T-helper 2 cell treated with Interferon-gamma antibody and Interleukin-4, amounts not matched to agents 5 μg/mL and 100 μg/mL, for 36 hours (primary cell): ENCODE measurements around the gene MOB3B.

ENCODE experiments used
- DNase-seq: peaks from one replicate; pipeline ENCODE4 v3.0.0; 2021; ENCODE audit warnings: low spot score
- H3K27ac Mint-ChIP-seq: one replicate; pipeline ENCODE4 v1.8.0; 2021; ENCODE audit warnings: mild to moderate bottlenecking, mixed read lengths
- H3K27me3 Mint-ChIP-seq: one replicate; pipeline ENCODE4 v1.8.0; 2021; ENCODE audit warnings: low read depth, mixed read lengths
- H3K36me3 Mint-ChIP-seq: one replicate; pipeline ENCODE4 v1.8.0; 2021; ENCODE audit warnings: low read depth, mixed read lengths
- H3K4me1 Mint-ChIP-seq: one replicate; pipeline ENCODE4 v1.8.0; 2021; ENCODE audit warnings: low read depth, mixed read lengths
- H3K4me3 Mint-ChIP-seq: one replicate; pipeline ENCODE4 v1.8.0; 2022; ENCODE audit warnings: mild to moderate bottlenecking, moderate library complexity, mixed read lengths
- H3K9me3 Mint-ChIP-seq: one replicate; pipeline ENCODE4 v1.8.0; 2021; ENCODE audit warnings: mixed read lengths

MOB3B gene

DNA sequence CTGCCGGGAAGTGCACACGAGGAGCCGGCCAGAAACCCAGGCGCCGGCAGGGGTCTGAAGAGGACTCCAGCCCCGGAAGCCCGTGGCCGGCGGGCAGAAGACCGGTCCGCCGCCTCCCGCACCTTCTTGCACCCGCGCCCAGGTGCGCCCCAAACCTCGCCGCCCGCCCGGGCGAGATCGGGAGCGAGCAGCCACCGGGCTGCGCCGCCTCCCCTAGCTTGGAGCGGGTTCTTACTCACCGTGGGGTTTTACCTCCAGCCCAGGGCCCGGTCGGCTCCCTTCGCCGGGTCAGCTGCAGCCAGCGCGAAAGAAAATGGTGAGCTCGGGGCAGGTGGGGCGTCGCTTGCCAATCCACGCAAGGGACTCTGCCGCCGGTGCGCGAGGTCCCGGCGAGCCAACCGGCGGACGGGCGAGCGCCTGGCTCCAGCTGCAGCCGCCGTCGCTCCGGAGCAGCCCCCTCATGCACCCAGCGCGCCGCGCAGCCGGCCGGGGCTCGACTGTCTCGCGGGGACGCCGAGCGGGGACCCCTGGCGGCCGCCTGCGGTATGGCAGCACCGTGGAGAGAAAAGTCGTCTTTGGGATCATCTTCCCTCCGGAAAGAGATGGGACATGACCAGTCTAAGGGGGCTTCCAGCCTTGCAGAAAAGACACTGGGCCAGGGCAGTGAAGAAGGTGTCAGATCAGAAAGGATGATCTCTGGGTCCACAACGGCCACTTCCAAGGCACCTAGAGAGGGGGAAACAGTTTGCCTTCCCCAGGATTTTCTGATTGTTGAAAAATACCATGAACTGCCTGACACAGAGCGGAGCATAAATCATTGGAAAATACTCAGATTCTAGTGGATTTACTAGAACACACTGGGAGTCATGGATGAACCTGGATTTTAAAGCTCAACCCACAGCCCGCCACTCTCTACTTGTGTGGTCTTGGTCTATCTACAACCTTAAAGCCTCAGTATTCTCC lies at the start of gene MOB3B:
MOB3B (minus strand) TSS at position 499 of the 963 bp plus-strand sequence. CDS start 74,264 bp downstream, outside the sequence.
- DNase-seq: peak; percentile 68
- H3K4me3 Mint-ChIP-seq: peak within 1 kb of the TSS; percentile 89
- H3K36me3 Mint-ChIP-seq: no peaks in the 10 kb centered on the region
- H3K27ac Mint-ChIP-seq: no peak within 1 kb of the TSS
- H3K9me3 Mint-ChIP-seq: no peaks in the 10 kb centered on the region
- peaks cover 53% of the 10 kb centered on the region for H3K27me3 Mint-ChIP-seq
- H3K4me1 Mint-ChIP-seq: peaks cover 9% of the 10 kb centered on the region

DNA sequence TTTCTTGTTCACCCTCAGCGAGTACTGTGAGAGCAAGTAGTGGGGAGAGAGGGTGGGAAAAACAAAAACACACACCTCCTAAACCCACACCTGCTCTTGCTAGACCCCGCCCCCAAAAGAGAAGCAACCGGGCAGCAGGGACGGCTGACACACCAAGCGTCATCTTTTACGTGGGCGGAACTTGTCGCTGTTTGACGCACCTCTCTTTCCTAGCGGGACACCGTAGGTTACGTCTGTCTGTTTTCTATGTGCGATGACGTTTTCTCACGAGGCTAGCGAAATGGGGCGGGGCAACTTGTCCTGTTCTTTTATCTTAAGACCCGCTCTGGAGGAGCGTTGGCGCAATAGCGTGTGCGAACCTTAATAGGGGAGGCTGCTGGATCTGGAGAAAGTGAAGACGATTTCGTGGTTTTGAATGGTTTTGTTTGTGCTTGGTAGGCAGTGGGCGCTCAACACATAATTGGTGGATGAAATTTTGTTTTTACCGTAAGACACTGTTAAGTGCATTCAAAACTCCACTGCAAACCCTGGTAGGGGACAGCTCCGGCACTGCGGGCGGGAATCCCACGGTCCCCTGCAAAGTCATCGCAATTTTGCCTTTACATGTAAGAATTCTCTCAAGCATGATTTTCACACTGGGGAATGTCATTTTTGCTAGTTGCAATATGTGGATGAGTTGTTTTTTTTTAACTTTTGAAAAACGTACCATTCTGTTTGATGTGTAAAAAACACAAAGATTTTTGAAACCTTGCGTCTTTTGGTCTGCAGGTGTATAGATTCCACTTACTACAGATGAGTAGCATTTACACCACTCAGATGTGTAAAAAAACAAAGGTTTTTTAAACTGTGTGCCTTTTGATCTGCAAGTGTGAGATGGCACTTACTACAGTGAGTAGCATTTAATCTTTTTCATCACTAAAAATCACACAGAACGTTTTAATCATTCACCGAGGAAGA lies 44.3 kb upstream of the MOB3B start:
- Mint-ChIP-seq H3K27me3 (peaks cover 3% of the 10 kb centered on the region), H3K4me3 (peak overlapping the region; percentile 98), H3K9me3 (peaks cover 8% of the 10 kb centered on the region), H3K36me3 (peaks cover 2% of the 10 kb centered on the region), H3K27ac (peak overlapping the region; percentile 100), H3K4me1 (peaks cover 17% of the 10 kb centered on the region)
- peak; percentile 97 for DNase-seq

DNA sequence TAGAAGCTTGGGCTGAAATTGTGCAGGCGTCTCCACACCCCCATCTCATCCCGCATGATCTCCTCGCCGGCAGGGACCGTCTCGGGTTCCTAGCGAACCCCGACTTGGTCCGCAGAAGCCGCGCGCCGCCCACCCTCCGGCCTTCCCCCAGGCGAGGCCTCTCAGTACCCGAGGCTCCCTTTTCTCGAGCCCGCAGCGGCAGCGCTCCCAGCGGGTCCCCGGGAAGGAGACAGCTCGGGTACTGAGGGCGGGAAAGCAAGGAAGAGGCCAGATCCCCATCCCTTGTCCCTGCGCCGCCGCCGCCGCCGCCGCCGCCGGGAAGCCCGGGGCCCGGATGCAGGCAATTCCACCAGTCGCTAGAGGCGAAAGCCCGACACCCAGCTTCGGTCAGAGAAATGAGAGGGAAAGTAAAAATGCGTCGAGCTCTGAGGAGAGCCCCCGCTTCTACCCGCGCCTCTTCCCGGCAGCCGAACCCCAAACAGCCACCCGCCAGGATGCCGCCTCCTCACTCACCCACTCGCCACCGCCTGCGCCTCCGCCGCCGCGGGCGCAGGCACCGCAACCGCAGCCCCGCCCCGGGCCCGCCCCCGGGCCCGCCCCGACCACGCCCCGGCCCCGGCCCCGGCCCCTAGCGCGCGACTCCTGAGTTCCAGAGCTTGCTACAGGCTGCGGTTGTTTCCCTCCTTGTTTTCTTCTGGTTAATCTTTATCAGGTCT lies 43.5 kb upstream of the MOB3B start, which contains the start of gene C9orf72:
C9orf72 (minus strand) TSS at position 564 of the 716 bp plus-strand sequence. CDS start 6,361 bp downstream, outside the sequence.
- H3K9me3 Mint-ChIP-seq: peaks cover 2% of the 10 kb centered on the region
- H3K4me3 Mint-ChIP-seq: peak within 1 kb of the TSS; percentile 98
- no peaks in the 10 kb centered on the region for H3K27me3 Mint-ChIP-seq
- DNase-seq: peak; percentile 85
- H3K4me1 Mint-ChIP-seq: peaks cover 17% of the 10 kb centered on the region
- peak within 1 kb of the TSS; percentile 100 for H3K27ac Mint-ChIP-seq
- H3K36me3 Mint-ChIP-seq: peaks cover 1% of the 10 kb centered on the region

DNA sequence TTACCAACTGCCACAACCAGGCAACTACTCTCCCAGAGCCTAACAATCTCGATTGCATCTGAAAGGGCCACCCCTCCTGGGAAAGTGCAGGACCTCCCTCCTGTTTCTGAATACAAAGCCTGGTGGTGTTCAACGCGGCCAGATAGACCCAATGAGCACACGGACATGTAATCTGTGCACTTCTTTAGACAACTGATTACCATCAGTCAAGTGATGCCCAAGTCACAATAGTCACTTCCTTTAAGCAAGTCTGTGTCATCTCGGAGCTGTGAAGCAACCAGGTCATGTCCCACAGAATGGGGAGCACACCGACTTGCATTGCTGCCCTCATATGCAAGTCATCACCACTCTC lies 42.9 kb upstream of the MOB3B start:
- peaks cover 18% of the 10 kb centered on the region for H3K4me1 Mint-ChIP-seq
- no peaks in the 10 kb centered on the region for H3K36me3 Mint-ChIP-seq
- DNase-seq: no peak
- H3K4me3 Mint-ChIP-seq: peak overlapping the region; percentile 91
- H3K27ac Mint-ChIP-seq: peak overlapping the region; percentile 100
- H3K27me3 Mint-ChIP-seq: no peaks in the 10 kb centered on the region
- no peaks in the 10 kb centered on the region for H3K9me3 Mint-ChIP-seq

DNA sequence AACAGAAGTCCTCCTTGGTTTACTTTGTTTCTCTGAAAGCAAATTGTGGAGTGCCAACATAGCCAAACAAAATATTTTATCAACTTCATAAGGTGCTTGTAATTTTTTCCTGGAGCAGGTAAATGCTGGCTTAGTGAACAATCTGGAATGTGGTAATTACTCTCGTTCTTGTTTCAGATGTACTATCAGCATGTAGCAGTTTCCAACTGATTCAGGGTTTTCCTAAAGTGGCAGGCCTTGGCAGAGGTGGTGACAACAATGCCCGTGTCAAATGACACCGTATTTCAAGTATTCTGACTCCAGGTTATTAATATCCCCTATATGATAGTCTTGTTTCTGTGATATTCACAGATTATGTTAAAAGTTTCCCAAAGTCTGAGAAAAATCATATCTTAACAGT lies 42.4 kb upstream of the MOB3B start:
- H3K4me3 Mint-ChIP-seq: peak overlapping the region; percentile 91
- no peaks in the 10 kb centered on the region for H3K36me3 Mint-ChIP-seq
- no peaks in the 10 kb centered on the region for H3K9me3 Mint-ChIP-seq
- no peak for DNase-seq
- no peaks in the 10 kb centered on the region for H3K27me3 Mint-ChIP-seq
- H3K27ac Mint-ChIP-seq: peak overlapping the region; percentile 100
- H3K4me1 Mint-ChIP-seq: peaks cover 21% of the 10 kb centered on the region

DNA sequence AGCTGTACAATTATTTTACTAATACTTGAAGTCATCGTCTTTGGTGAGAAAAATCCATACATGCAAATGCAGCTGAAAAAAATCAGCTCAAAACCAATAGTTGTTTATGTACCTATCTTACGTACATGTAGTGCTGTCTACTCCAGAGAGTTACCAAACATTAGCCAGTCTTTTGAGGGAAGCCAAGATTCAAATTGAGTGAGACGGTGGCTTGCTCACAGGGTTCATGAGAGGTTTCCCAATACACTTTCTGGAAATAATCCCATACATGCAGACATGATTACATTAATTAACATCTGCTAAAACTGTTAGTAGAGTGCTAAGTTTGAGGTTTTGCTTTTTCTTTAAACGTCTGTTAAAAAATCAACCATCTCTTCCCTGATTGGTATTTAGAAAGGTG lies 41.4 kb upstream of the MOB3B start:
- H3K36me3 Mint-ChIP-seq: peaks cover 6% of the 10 kb centered on the region

DNA sequence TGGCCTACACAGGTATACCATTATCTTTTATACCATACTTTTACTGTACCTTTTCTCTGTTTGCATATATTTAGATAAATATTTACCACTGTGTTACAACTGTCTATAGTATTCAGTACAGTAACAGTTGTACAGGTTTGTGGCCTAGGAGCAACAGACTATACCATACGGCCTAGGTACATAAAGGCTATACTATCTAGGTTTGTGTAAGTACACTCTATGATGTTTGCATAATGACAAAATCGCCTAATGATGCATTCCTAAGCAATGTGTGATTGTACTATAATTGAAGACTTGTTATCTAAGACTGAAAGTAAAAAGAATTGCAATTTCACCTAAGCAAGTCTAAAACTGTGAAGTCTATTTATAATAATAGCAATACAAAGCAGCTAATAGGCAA lies 39.8 kb upstream of the MOB3B start:
- Mint-ChIP-seq H3K27me3 (no peaks in the 10 kb centered on the region), H3K9me3 (no peaks in the 10 kb centered on the region), H3K4me1 (peaks cover 27% of the 10 kb centered on the region), H3K4me3 (no peak overlapping the region), H3K36me3 (peaks cover 12% of the 10 kb centered on the region), H3K27ac (no peak overlapping the region)
- DNase-seq: no peak

More for the DNA sequence above, 41.4 kb upstream of the MOB3B start:
- H3K4me1 Mint-ChIP-seq: peaks cover 23% of the 10 kb centered on the region
- H3K27ac Mint-ChIP-seq: no peak overlapping the region
- no peak for DNase-seq
- H3K9me3 Mint-ChIP-seq: no peaks in the 10 kb centered on the region
- H3K4me3 Mint-ChIP-seq: no peak overlapping the region
- no peaks in the 10 kb centered on the region for H3K27me3 Mint-ChIP-seq

DNA sequence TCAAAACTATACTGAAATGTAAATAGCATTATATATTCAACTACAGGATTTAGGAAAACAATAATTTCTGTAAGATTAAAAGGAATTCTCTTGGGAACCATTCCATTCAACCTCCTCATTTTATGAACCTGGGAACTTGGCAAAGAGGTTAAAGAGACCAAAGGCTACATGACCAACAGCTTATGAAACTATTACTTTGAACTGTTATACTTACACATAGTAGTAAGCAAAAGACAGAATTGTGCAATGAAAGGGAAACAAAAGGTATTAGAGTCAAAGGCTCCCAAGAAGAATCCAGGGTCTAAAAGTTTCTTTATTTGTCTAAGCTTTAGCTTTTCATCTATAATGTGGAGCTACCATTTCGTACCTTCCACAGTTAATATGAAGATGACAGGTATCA lies 36.5 kb upstream of the MOB3B start:
- no peaks in the 10 kb centered on the region for H3K9me3 Mint-ChIP-seq
- no peak overlapping the region for H3K27ac Mint-ChIP-seq
- no peaks in the 10 kb centered on the region for H3K27me3 Mint-ChIP-seq
- no peak overlapping the region for H3K4me3 Mint-ChIP-seq
- DNase-seq: no peak
- H3K36me3 Mint-ChIP-seq: peaks cover 22% of the 10 kb centered on the region
- peaks cover 17% of the 10 kb centered on the region for H3K4me1 Mint-ChIP-seq

DNA sequence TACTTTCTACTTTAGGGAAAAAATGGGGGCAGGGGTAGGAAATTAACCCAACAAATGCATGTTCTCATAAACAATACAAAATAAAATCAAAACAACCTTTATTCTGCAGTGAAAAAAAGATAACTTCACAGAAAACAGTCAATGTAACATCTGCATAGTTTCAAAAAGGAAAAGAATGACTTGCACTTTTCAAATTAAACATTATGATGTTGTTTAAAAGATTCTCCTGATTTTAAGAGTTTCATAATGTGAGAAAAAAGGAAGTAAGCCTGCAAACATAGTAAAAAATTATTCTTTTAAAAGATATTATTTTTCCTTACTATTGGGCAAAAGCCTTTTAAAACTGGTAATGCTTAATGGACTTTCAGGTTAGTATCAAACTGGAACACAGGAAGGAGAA lies 36.1 kb upstream of the MOB3B start:
- Mint-ChIP-seq H3K9me3 (no peaks in the 10 kb centered on the region), H3K4me3 (peak overlapping the region; percentile 32), H3K36me3 (peaks cover 22% of the 10 kb centered on the region), H3K4me1 (peaks cover 17% of the 10 kb centered on the region), H3K27ac (peak overlapping the region; percentile 47), H3K27me3 (no peaks in the 10 kb centered on the region)
- DNase-seq: no peak

DNA sequence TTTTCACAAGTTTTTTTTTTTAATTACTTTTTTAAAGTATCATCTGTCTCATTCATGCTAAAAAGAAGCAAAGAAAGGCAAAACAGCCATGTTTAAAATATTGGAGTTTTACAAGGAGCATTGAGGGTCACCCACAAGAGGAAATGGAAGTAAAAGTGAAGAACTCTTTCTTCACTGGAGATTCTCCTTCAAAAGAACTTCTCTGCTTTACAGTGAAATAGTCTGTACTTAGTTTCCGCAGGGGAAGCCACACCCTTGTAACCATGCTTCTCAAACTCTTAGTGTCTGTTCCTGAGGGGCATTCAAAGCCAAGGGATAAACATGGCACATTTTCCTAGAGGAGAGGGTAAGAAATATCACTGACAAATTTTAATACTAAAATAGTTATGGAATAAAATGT lies 35.1 kb upstream of the MOB3B start:
- no peak for DNase-seq
- peak overlapping the region; percentile 39 for H3K4me3 Mint-ChIP-seq
- no peaks in the 10 kb centered on the region for H3K27me3 Mint-ChIP-seq
- no peaks in the 10 kb centered on the region for H3K9me3 Mint-ChIP-seq
- H3K27ac Mint-ChIP-seq: peak overlapping the region; percentile 74
- H3K36me3 Mint-ChIP-seq: peaks cover 22% of the 10 kb centered on the region
- H3K4me1 Mint-ChIP-seq: peaks cover 17% of the 10 kb centered on the region

DNA sequence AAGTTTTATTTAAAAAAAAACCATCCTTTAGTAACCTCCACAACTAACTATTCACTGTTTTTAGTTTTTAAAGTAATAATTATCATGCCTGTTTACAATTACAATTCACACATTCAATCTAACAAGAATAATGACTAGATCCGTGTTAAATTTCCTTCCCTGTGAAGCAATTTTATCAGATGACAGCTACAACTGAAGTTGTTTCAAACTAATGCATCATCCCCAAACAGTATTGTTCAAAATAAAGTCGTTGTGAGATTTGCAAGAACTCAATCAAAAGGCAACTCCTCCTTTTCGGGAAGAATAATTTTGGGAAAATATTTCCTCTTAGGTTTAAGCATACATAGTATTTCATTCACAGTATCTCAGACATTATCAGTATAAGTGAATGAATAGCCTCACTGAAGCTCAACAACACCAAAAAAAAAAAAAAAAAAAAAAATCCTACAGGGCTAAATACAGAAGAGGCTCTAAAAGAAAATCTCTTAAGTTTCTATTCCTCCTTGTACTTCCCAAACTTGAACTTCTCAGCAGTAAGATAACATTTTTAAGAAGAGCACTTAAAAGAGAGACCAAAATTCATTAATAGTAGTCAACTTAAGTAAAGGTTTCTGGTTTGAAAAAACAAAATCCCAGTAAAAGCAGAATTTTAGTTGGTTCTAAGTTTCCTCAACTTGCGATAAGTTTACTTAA lies 34.3 kb upstream of the MOB3B start:
- Mint-ChIP-seq H3K27ac (no peak overlapping the region), H3K4me1 (peaks cover 17% of the 10 kb centered on the region), H3K36me3 (peaks cover 25% of the 10 kb centered on the region), H3K4me3 (no peak overlapping the region), H3K27me3 (no peaks in the 10 kb centered on the region), H3K9me3 (no peaks in the 10 kb centered on the region)
- DNase-seq: no peak

DNA sequence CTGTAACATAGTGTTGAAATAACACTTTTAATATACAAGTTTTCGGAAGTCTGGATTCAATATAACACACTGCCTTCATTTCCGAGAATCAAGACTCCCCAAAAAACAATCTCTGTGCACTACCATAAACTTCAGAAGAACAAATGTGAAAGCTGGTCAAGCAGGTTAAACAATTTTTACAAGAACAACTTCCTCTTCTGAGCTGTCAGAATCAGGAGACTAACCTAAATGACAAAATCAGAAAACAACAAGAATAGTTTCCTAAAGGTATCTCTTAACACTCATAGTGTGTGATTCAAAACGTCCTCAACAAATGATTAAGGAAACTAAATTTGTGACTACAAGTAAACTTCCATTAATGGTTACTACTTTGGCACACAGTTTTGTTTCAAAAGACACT lies 32.1 kb upstream of the MOB3B start:
- Mint-ChIP-seq H3K4me3 (no peak overlapping the region), H3K36me3 (peaks cover 24% of the 10 kb centered on the region), H3K27ac (no peak overlapping the region), H3K27me3 (no peaks in the 10 kb centered on the region), H3K9me3 (no peaks in the 10 kb centered on the region), H3K4me1 (peaks cover 13% of the 10 kb centered on the region)
- no peak for DNase-seq

DNA sequence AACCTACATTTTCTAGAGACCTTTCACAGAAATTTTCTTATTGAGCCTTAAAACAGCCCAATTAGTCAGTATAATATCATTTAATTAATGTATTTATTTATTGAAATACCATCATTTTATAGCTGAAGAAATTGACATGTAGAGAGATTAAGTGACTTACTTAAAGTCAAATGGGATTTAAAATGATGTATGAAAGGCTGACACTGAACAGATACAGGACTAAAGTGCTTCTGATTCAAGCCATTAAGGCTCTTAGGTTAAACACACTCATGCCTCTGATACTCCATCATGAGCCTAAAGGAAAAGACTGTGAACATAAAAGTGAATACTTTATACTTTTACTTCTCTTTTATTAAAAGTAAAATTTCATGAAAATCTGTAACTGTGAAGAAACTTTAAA lies 30.8 kb upstream of the MOB3B start:
- peaks cover 18% of the 10 kb centered on the region for H3K36me3 Mint-ChIP-seq
- H3K4me3 Mint-ChIP-seq: no peak overlapping the region
- H3K27ac Mint-ChIP-seq: no peak overlapping the region

More for the DNA sequence above, 30.8 kb upstream of the MOB3B start:
- no peaks in the 10 kb centered on the region for H3K27me3 Mint-ChIP-seq
- peaks cover 9% of the 10 kb centered on the region for H3K4me1 Mint-ChIP-seq
- DNase-seq: no peak
- H3K9me3 Mint-ChIP-seq: no peaks in the 10 kb centered on the region
